ENCODE results near the gene GMIP.
"Not testable (repeated sequence)": the region's sequence is repeated elsewhere in the genome, so short reads cannot be mapped to it uniquely, and the experiment has no call there.

Gene GMIP

GRCh38 chr19:19634516-19635312 lies 8.7 kb downstream of the GMIP start:
- DNase-seq, result no peak

- no peak for DNase-seq
These were observed 9.5 kb downstream of the GMIP start for GRCh38 chr19:19633711-19634515.

GRCh38 chr19:19632661-19633060 lies 10.8 kb downstream of the GMIP start:
- DNase-seq, result no peak

DNA sequence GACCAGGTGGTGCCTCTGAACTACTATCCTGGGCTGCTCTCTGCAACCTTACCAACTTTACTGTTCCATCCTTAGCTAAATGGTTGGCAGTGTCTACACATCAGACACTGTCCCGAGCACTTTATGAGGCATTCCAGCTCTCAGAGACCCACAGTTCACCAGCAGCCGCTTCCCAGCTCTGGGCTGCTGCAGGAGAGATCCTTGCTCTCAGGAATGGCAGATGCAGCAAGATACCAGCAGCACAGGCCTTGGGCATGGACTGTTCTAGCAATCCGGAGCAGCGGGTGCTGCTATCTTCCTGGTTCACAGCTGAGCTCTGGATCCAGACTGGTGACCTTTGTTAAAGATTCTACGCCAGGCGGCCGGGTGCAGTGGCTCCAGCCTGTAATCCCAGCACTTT lies 12.1 kb downstream of the GMIP start:
- DNase-seq, result no peak

GRCh38 chr19:19630426-19630825 lies 13.0 kb downstream of the GMIP start:
- no peak for DNase-seq

DNA sequence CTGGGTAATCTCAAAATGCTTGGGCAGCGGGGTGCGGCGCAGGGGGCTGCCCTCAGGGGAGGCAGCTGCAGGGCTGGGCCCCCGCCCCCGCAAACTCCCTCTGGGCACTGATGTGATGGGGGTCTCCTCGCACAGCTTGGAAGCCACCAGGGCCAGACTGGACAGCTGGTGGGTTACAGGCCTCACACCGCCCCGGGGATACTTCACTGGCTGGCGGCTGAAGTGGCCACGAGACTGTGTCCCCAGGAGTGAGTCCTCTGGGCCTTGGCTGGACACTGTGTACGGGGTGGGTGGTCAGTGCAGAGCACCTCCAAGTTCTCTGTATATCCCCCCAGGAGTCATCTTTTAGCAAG lies 13.4 kb downstream of the GMIP start:
- DNase-seq, result no peak

DNA sequence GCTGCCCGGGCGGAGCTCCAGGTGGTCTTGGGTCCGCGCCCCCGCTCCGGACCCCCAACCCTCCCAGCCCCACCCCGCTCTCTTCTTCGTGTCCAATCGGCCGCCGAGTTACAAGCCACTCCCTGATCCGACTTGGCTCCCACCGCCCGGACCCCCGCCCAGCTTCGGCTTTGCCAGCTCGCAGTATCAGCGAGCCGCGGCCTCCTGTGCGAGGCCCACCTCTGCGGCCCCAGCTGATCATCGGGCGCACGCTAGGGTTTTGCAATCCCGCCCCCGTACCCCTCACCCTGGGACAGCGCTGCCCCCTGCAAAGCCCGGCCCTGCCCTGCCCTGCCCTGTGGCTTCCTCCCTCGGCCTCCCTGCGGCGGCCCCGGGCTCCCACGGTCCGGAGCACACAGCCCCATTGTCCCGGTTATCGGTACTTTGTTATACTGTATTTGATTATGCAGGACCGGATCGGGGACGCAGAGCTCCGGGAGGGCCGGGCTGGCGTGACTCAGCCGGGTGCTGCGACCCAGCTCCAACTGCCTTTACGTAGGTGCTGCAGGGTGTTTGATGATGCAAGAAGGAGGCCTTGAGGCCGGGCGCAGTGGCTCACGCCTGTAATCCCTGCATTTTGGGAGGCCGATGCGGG lies 14.8 kb downstream of the GMIP start:
- no peak for DNase-seq

- no peak for DNase-seq
These were observed 15.6 kb downstream of the GMIP start, which contains the start of gene LPAR2 for GRCh38 chr19:19627621-19628500. Gene LPAR2, minus strand, starts transcription at chr19:19628220. Its CDS starts 945 bp downstream, at chr19:19627275.

DNA sequence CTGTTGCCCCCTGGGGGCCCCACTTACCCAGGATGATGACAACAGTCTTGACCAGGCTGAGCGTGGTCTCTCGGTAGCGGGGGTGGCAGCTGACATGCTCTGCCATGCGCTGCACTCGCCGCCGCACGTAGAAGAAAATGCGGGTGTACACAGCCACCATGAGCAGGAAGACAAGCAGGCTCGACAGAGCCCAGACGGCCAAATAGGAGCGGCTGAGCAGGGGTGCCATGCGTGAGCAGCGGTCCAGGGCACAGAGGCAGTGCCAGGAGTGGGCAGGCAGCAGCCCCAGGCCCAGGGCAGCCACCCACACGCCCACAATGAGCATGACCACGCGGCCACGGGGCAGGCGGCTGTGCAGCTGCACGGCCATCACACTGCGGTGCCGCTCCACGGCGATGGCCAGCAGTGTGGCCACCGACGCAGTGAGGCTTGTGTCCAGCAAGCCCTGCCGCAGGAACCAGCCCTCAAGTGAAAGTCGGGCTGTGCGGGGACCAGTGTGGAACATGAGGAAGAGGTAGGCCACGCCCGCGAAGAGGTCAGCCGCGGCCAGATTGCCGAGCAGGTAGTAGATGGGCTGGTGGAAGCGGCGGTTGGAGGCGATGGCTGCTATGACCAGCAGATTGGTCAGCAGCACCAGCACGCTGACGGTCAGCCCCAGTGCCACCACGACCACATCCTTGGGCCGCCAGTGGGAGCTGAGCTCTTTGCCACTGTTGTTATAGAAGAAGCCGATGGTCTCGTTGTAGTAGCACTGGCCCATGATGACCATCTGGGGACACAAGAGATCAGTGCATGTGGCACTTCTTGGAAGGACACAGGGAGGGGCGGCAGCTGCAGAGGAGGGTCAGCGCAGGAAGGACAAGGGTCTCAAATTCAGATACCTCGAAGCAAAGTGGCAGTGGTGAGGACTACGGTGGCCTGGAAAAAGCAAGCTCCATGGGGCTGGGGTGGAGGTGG lies 16.7 kb downstream of the GMIP start:
- no peak for DNase-seq

GRCh38 chr19:19624032-19624570 lies 19.4 kb downstream of the GMIP start:
- no peak for DNase-seq

DNA sequence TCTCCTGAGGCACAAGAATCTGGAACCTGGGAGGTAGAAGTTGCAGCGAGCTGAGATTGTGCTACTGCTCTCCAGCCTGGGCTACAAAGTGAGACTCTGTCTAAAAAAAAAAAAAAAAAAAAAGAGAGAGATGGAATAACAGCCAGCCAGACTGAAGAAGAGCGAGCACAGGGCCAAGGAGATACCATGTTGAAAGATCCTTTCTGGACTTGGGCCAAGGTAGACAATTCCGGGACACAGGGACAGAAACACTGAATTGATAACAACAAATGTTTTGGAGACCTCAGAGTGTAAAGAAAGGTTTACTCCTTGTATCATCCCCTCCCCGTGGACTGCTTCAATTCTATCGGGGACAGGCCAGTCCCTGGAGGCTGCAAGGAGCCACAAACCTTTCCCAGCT lies 20.1 kb downstream of the GMIP start:
- no peak for DNase-seq

- no peak for DNase-seq
These were observed 23.6 kb downstream of the GMIP start for GRCh38 chr19:19619849-19620210.

DNA sequence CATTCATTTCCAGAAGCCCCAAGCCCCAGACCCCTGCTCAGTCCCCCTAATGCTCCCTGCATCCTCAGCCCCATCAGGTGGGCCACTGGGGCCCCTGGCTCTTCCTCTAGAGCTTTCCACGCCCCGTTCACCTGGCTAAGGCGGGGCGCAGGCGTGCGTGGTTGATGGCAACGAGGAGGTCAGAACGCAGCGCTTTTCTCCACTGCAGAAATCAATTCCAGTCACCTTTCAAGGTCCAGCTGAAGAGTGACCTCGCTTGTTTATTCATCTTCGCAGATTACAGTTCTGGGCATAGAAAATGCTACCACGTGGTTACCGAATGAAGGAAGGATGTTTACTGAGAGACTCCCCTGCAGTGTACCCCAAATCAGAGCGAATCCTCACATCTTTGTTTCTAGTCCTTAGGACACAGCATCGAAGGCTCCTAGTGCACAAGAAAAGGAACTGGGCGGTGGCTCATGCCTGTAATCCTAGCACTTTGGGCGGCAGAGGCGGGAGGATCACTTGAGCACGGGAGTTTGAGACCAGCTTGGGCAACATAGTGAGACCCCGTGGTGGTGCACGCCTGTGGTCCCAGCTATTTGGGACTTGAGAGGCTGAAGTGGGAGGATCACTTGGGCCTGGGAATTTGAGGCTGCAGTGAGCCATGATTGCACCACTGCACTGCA lies 24.1 kb downstream of the GMIP start:
- no peak for DNase-seq

- peak; percentile 91 for DNase-seq
These were observed 25.0 kb downstream of the GMIP start, which contains the start of gene PBX4 for GRCh38 chr19:19618219-19619051. Gene PBX4, minus strand, starts transcription at chr19:19618687. Its CDS starts 58 bp downstream, at chr19:19618629.

DNA sequence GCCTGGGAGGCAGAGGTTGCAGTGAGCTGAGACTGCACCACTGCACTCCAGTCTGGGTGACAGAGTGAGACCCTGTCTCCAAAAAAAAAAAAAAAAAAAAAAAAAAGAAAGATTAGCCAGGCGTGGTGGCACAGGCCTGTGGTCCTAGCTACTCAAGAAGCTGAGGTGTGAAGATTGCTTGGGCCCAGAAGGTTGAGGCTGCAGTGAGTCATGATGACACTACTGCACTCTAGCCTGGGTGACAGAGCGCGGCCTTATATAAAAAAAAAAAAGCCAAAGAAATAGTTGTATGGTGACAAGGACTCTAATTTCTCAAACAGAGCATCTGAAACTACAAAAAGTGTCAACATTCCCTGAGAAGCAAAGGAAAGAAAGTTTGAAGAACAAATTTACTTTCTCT lies 28.4 kb downstream of the GMIP start:
- no peak for DNase-seq

GRCh38 chr19:19613506-19613905 lies 30.0 kb downstream of the GMIP start:
- DNase-seq, result no peak

- no peak for DNase-seq
These were observed 32.9 kb downstream of the GMIP start for GRCh38 chr19:19610376-19611202.

- not testable (repeated sequence) for DNase-seq
These were observed 36.8 kb downstream of the GMIP start for GRCh38 chr19:19606686-19607085.

DNA sequence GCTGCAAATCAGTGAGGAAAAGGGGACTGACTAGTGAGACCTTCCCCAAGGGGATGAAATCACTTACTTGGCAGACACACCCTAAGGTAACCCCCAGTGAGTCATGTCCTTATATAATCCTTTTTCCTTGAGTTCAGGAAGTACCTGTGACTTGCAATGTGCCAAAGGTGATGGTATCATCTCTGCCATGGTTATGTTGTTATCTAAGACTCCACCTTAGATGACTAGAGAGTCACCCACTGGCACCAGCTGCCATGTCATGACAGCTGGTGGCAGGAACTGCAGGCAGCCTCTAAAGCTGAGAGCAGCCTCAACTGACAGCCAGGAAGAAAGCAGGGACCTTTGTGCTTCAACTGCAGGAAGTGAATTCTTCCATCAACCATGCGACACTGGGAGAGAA lies 37.4 kb downstream of the GMIP start:
- DNase-seq, result no peak

Measured in NCI-H2029 treated with DMSO at 0.1 percent for 48 hours (cell line).